ENCODE results near the gene FAM149B1.

DNA sequence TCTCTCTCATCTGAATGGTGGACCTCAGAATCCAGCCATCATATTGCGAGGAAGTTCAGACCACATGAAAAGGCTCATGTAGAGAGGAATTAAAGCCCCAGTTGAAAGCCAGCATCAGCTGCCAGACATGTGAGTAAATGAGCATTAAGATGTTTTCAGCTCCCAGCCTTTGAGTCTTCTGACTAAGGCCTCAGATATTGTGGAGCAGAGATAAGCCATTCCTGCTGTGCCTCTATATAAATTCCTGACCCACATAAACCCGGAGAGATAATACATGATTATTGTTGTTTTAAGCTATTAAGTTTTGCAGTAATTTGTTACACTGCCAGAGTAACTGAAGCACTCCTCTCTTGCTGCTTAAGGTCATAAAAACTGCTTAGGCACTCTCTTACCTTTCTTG lies 14.6 kb downstream of the FAM149B1 start:
- TF ChIP-seq CTCF (IDR thresholded peaks at IDR 0.05; ENCODE audit: low read depth, low read length) (no peak), POLR2A (IDR thresholded peaks at IDR 0.05; ENCODE audit: extremely low read depth, insufficient read length) (no peak)

Data from NB4 (cell line).